Endothelial cell (in vitro differentiated cells): ENCODE measurements around the gene NTN1. TPM values are rescaled to one million over a fixed set of nuclear protein-coding genes. Genes with fewer than 3 reads are reported as not detected.

Experiments
- DNase-seq: peaks from one replicate; pipeline ENCODE4 v3.0.0; 2021; ENCODE audit warnings: low spot score
- H3K27ac Mint-ChIP-seq: one replicate; pipeline ENCODE4 v1.8.0; 2021; ENCODE audit warnings: mixed read lengths, inconsistent platforms; ENCODE audit not compliant: unreplicated experiment
- H3K27me3 Mint-ChIP-seq: one replicate; pipeline ENCODE4 v1.8.0; 2021; ENCODE audit warnings: mild to moderate bottlenecking, moderate library complexity, mixed read lengths, inconsistent platforms; ENCODE audit not compliant: unreplicated experiment
- H3K36me3 Mint-ChIP-seq: one replicate; pipeline ENCODE4 v1.8.0; 2021; ENCODE audit warnings: mild to moderate bottlenecking, low read depth, mixed read lengths, inconsistent platforms; ENCODE audit not compliant: unreplicated experiment
- H3K4me1 Mint-ChIP-seq: one replicate; pipeline ENCODE4 v1.8.0; 2021; ENCODE audit warnings: mild to moderate bottlenecking, mixed read lengths, inconsistent platforms; ENCODE audit not compliant: unreplicated experiment
- H3K4me3 Mint-ChIP-seq: one replicate; pipeline ENCODE4 v1.8.0; 2021; ENCODE audit warnings: mild to moderate bottlenecking, mixed read lengths, inconsistent platforms; ENCODE audit not compliant: unreplicated experiment
- H3K9me3 Mint-ChIP-seq: one replicate; pipeline ENCODE4 v1.8.0; 2021; ENCODE audit warnings: mixed read lengths, inconsistent platforms; ENCODE audit not compliant: unreplicated experiment
- CTCF ChIP-seq: fragments of 200-600 bp; sonication (generic); IDR thresholded peaks from one replicate; pipeline ENCODE4 v1.5.0; 2021; ENCODE audit warnings: antibody characterized with exemption; ENCODE audit not compliant: unreplicated experiment
- total RNA-seq: library from RNA; stranded (reverse); fragmentation: NEBNext Ultra II Directional; extraction: Animal tissue kit (Norgen Biotek cat#: 25700); gene quantifications from one replicate; pipeline ENCODE4 v1.2.1, GENCODE V29; 2021; ENCODE audit not compliant: unreplicated experiment

The NTN1 gene
- total RNA-seq, 1 donor from 2014 or later, result 6.6 TPM

- Mint-ChIP-seq H3K36me3 (no peaks in the 10 kb centered on the region), H3K27ac (no peak overlapping the region), H3K4me3 (no peak overlapping the region), H3K4me1 (peaks cover 9% of the 10 kb centered on the region), H3K9me3 (no peaks in the 10 kb centered on the region), H3K27me3 (peaks cover 5% of the 10 kb centered on the region)
- TF ChIP-seq CTCF, result no peak
- no peak for DNase-seq
These were observed 268.9 kb downstream of the NTN1 start for GRCh38 chr17:9290226-9290613.

- Mint-ChIP-seq H3K9me3 (no peaks in the 10 kb centered on the region), H3K27ac (no peak overlapping the region), H3K36me3 (no peaks in the 10 kb centered on the region), H3K4me1 (peaks cover 7% of the 10 kb centered on the region), H3K4me3 (no peak overlapping the region), H3K27me3 (peaks cover 3% of the 10 kb centered on the region)
- DNase-seq, result peak; percentile 45
- TF ChIP-seq CTCF, result peak; percentile 51
These were observed 270.7 kb downstream of the NTN1 start for GRCh38 chr17:9291912-9292560.

- no peak overlapping the region for H3K27ac Mint-ChIP-seq
- no peaks in the 10 kb centered on the region for H3K36me3 Mint-ChIP-seq
- H3K4me1 Mint-ChIP-seq, result peaks cover 4% of the 10 kb centered on the region
- TF ChIP-seq CTCF, result no peak
- H3K9me3 Mint-ChIP-seq, result no peaks in the 10 kb centered on the region
- DNase-seq, result no peak
- no peak overlapping the region for H3K4me3 Mint-ChIP-seq
- peaks cover 3% of the 10 kb centered on the region for H3K27me3 Mint-ChIP-seq
These were observed 271.2 kb downstream of the NTN1 start for GRCh38 chr17:9292561-9292941.

Other genes with a start within 250 kb of the NTN1 start
- not detected for gene MFSD6L, start 222.1 kb upstream of the NTN1 start, total RNA-seq
- gene PIK3R6, start 153.8 kb upstream of the NTN1 start, total RNA-seq, result 0.56 TPM
- 14.5 TPM for gene PIK3R5, start 55.8 kb upstream of the NTN1 start, total RNA-seq